NCI-H1436 treated with DMSO at 0.1 percent for 48 hours (cell line): Measurements from ENCODE around the gene C9orf50.
"Not testable (repeated sequence)": the region's sequence is repeated elsewhere in the genome, so short reads cannot be mapped to it uniquely, and the experiment has no call there.

Experiments
- DNase-seq: peaks from one replicate; lab custom pipeline; 2025; lab: John Stamatoyannopoulos, UW

C9orf50 gene, protein sequence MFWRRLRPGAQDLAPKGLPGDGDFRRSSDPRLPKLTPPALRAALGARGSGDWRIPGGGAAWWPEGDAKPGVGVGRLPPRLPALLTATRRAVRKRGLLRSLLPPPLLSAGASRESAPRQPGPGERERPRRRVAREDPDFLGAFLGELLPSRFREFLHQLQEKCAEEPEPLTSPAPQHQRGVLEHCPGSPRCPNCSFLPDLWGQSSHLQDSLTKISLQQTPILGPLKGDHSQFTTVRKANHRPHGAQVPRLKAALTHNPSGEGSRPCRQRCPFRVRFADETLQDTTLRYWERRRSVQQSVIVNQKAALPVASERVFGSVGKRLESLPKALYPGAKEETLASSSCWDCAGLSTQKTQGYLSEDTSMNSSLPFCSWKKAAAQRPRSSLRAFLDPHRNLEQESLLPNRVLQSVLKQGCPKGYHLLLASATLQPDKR

GRCh38 chr9:129620669-129621295 lies at the start of gene C9orf50:
TSS of gene C9orf50 (minus strand) at chr9:129621101. CDS start at chr9:129620574, 527 bp downstream.
- DNase-seq, result peak; percentile 88

DNA sequence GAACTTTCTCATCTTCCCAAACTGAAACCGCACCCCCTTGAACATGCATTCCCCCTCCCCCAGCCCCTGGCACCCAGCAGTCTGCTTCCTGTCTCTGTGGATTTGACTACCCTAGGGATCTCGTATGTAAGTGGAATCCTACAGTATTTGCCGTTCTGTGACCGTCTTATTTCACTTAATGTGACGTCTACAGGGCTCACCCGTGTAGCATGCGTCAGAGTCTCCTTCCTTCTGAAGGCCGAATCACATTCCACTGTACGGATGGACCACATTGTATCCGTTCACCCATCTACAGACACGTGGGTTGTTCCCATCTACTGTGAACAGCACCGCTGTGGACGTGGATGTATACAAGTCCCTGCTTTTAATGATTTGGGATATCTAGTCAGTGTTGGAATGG lies 49.0 kb upstream of the C9orf50 start:
- DNase-seq, result no peak

DNA sequence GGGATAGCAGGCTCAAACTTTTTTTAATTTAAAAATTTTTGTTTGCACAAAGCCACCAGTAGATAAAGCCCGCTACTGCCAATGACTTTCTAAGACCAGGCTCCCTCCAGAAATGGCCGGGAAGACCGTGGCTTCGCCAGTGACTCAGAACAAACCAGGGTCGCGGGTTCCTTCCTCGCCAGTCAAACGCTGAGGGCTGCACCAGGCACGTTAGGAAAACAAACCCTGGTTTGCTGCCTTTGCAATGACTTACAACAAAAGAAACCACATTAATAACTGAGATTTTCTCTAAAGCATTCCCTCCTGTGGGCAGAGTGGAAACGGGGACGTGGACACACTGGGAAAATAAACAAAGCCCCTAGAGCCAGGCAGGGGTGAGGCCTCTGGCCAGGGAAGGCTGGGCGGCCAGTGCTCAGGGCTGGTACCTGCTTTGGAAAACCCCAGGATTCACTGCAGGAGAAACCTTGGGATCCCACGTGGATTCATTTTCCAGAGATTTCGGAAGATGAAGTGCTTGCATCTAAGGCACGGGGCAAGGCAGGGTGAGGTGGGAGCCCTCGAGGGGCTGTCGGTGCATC lies 48.3 kb upstream of the C9orf50 start:
- DNase-seq, result no peak

- no peak for DNase-seq
Measured at GRCh38 chr9:129667850-129668249, 46.9 kb upstream of the C9orf50 start.

GRCh38 chr9:129667378-129667777 lies 46.5 kb upstream of the C9orf50 start:
- no peak for DNase-seq

GRCh38 chr9:129666575-129666974 lies 45.7 kb upstream of the C9orf50 start:
- no peak for DNase-seq

DNA sequence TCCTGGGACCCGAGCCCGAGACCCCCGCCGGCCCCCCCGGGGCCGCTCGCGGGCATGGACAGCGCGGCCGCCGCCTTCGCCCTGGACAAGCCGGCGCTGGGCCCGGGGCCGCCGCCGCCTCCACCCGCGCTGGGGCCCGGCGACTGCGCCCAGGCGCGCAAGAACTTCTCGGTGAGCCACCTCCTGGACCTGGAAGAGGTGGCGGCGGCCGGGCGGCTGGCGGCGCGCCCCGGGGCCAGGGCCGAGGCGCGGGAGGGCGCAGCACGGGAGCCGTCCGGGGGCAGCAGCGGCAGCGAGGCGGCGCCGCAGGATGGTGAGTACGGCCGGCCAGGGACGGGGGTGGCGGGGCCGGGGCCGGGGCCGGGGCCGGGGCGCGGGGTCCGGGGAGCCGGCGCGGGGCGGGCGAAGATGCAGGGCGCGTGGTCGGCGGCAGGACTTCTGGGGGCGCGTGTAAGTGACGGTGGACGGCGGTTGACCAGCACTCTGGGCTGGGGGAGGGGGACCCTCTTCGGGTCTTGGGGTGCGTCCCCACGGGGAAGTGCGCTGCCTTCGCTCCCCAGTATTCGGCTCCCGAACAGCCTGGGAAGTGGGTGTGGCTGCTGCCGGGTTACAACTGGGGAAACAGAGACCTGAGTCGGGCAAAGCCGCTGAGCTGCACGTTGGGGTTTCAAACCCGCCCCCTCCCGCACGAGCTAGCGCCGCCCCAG lies 45.1 kb upstream of the C9orf50 start:
- DNase-seq, result no peak

DNA sequence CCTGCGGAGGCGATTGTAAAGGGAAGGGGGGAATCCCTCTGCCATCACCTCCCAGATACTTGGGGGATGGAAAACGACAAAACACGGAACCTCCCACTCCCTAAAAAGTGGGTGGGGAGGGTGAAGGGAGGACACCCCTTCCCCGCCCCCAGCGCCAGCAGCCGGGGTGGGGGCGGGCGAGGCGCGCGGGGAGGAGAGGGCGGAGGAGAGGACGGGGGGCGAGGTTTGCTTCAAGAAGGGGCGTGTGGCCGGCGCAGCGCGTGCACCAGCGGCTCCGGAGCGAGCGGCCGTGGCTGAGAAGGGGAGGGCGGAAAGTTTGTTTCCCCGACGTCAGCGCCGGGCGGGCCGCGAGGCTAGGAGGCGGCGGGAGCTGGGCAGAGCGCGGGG lies 44.5 kb upstream of the C9orf50 start, which contains the start of gene PRRX2:
Gene PRRX2, plus strand, starts transcription at position 259 of the 387 bp plus-strand sequence. CDS start 221 bp downstream, outside the sequence.
- DNase-seq, result no peak

GRCh38 chr9:129664746-129665388 lies 44.0 kb upstream of the C9orf50 start:
- no peak for DNase-seq

DNA sequence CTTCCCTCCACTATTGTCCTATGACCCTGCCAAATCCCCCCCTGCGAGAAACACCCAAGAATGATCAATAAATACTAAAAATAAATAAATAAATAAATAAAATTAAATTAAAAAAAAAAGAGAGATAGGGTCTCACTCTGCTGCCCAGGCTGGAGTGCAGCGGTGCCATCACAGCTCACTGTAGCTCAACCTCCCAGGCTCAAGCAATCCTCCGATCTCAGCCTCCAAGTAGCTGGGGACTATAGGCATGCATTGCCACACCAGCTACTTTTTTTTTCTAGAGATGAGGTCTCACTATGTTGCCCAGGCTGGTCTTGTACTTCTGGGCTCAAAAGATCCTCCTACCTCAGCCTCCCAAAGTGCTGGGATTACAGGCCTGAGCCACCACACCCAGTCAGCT lies 41.3 kb upstream of the C9orf50 start:
- DNase-seq, result not testable (repeated sequence)

DNA sequence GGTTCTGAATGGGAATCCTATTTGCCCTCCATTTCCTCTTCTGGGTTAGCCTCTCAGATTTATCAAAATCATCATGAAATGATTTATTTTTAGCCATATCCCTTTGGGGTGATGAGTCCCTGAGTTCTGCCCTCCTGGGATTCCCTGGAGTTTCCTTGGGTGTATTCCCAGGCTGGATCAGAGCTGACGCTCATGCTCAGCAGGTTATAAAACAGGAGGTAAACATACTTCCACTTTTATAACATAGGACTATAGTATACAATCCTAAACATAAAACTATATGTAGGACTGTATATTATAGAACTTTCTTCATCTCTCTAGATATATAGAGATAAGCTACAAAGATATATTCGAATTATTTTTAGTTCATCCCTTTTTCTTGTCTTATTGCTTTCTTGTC lies 40.1 kb upstream of the C9orf50 start:
- no peak for DNase-seq

GRCh38 chr9:129656795-129657390 lies 36.0 kb upstream of the C9orf50 start:
- DNase-seq, result no peak

DNA sequence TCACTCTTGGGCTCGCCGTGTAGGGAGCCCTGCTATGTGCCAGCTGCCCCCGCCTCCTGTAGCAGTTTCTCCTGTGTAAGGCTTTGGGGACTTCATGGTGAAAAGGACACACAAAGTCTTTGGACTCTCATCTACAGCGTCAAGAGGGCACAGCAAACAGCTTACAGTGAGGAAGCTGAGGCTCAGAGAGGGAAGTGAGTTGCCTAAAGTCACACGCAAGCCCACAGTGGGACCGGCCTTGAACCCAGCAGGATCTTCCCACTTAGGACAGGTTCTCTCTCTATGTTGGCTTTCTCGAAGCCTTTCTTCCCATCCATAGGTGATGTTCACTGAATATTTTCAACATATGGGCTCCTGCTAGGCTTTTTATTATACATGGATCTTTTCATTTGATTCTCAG lies 34.8 kb upstream of the C9orf50 start:
- DNase-seq, result no peak

- no peak for DNase-seq
Measured at GRCh38 chr9:129655154-129655553, 34.3 kb upstream of the C9orf50 start.

DNA sequence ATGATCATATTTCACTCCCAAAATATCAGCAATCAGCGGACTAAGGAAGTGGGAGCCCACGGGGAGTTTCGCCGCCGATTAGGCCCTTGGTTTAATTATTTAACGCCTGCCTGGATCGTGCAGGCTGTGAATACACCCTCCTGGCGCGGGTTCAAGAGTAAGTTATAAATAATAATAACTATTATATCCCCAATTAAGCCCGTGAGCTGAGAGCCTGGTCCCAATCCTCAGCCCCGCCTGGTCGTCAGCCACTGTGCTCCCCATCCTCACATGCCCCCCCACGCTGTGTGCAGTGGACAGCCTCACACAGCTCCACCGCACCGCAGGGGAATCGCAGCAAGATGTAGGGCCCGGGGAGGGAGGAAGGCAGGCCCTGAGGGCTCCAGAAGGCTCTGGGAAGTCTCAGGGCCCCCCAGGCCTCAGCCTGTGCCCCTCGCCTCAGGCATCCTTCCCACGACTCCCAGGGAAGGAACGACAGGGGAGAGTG lies 33.7 kb upstream of the C9orf50 start:
- no peak for DNase-seq

DNA sequence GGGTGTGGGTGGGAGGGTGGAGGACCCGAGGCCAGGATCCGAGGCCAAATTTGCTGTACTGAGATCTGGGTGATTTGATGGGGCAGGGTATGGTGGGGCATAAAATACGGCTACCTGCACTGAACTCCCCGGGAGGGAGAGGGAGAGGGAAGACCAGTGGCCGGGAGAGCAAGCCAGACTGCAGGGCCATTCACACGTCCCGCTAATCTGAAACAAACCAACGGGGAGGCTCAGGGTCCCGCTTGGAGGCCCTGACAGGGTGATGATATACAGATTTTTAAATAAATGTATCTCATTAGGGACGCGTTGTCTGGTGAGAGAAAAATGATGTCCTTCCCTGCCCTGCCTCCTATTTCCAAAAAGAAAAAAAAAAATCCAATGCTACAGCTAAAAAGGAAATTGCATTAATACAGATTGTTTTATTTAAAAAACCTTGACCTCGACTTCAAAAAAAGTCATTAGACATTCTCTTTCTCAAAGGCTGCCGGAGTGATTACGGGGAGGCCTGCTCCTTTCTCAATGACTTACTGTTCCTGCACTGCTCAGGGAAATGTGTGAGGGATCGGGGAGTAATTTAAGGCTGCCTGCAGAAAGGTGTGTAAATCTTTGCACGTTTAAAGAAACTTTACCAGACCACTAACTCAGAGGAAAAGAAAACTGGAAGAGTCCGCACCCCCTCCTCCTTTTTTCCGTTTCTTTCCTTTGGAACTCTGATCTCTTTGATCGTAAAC lies 33.1 kb upstream of the C9orf50 start:
- DNase-seq, result no peak

- DNase-seq, result no peak
Measured at GRCh38 chr9:129650680-129651235, 29.9 kb upstream of the C9orf50 start.

- no peak for DNase-seq
Measured at GRCh38 chr9:129649726-129650679, 29.1 kb upstream of the C9orf50 start.

GRCh38 chr9:129648764-129649115 lies 27.8 kb upstream of the C9orf50 start:
- DNase-seq, result no peak
